IMR-90 (cell line): ENCODE results near the gene IQGAP2.

Experiments
- CEBPB ChIP-seq: IDR thresholded peaks from 2 replicates; pipeline ENCODE4 v1.6.1; 2012; ENCODE audit warnings: low read depth, low read length, improper control_type of control experiment
- MAZ ChIP-seq: IDR thresholded peaks from 2 replicates; pipeline ENCODE4 v1.6.1; 2012; ENCODE audit warnings: low read depth, mild to moderate bottlenecking, low read length, improper control_type of control experiment, moderate library complexity, borderline replicate concordance
- POLR2A ChIP-seq: IDR thresholded peaks from 2 replicates; pipeline ENCODE4 v1.6.1; 2012; ENCODE audit warnings: mild to moderate bottlenecking, low read depth, low read length
- RCOR1 ChIP-seq: IDR thresholded peaks from 2 replicates; pipeline ENCODE4 v1.6.1; 2012; ENCODE audit warnings: mild to moderate bottlenecking, low read length, improper control_type of control experiment; ENCODE audit not compliant: insufficient replicate concordance
- SMC3 ChIP-seq: fragments of 150-350 bp; IDR thresholded peaks from 2 replicates; pipeline ENCODE4 v1.6.1; 2016; ENCODE audit warnings: low read depth, mild to moderate bottlenecking, antibody characterized with exemption, low read length, moderate library complexity
- TF ChIP-seq, protein P1 (sequence below): conservative IDR thresholded peaks from 2 replicates; pipeline ENCODE4 v1.5.1; 2012; ENCODE audit warnings: mild to moderate bottlenecking, low read depth, low read length, improper control_type of control experiment

- TF ChIP-seq, protein P1, sequence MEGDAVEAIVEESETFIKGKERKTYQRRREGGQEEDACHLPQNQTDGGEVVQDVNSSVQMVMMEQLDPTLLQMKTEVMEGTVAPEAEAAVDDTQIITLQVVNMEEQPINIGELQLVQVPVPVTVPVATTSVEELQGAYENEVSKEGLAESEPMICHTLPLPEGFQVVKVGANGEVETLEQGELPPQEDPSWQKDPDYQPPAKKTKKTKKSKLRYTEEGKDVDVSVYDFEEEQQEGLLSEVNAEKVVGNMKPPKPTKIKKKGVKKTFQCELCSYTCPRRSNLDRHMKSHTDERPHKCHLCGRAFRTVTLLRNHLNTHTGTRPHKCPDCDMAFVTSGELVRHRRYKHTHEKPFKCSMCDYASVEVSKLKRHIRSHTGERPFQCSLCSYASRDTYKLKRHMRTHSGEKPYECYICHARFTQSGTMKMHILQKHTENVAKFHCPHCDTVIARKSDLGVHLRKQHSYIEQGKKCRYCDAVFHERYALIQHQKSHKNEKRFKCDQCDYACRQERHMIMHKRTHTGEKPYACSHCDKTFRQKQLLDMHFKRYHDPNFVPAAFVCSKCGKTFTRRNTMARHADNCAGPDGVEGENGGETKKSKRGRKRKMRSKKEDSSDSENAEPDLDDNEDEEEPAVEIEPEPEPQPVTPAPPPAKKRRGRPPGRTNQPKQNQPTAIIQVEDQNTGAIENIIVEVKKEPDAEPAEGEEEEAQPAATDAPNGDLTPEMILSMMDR, result no peak
- no peak for TF ChIP-seq POLR2A
- TF ChIP-seq CEBPB, result no peak
- TF ChIP-seq RCOR1, result no peak
- no peak for TF ChIP-seq MAZ
- no peak for TF ChIP-seq SMC3
These were observed 42.0 kb downstream of the IQGAP2 start for GRCh38 chr5:76445063-76445462.
